ENCODE results near the gene DNPH1. TPM values are rescaled to one million over a fixed set of nuclear protein-coding genes. Genes with fewer than 3 reads are reported as not detected.

Gene DNPH1
- total and polyA plus RNA-seq, 9 donors, result 20.1 to 32.0 (median 27.1) TPM

DNA sequence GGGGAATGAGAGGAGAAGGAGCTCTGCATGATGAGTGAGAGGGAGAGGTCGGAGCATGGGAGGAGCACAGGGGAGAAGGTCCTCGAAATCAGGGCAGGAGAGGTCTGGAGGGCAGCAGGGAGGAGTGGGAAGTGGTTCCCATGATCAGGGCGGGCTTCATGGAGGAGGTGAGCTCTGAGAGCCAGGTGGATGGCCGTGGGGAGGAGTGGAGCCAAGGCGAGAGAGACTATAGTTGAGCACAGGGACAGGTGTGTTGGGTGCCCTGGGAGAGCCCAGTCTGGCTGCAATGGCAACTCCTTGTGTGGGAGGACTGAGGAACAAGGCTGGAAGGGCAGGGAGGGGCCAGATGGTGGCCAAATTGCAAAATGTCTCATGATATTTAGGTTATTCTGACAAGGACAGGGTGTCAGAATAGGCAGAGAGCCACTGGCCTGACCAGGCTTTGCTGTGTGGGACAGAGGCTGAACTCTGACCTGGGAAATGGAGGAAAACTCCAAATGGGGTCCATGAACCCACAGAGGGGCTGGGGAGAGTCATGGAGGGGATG lies 35.4 kb upstream of the DNPH1 start:
- H3K4me1 ChIP-seq (ENCODE audit: control insufficient read depth, insufficient read depth, low read length), result peaks cover 17% of the 10 kb centered on the region
- no peak for DNase-seq
- H3K9me3 ChIP-seq (replicated peaks; ENCODE audit: control insufficient read depth, low read depth, low read length), result no peaks in the 10 kb centered on the region
- H3K36me3 ChIP-seq (ENCODE audit: control insufficient read depth, insufficient read depth, low read length), result no peaks in the 10 kb centered on the region
- H3K4me3 ChIP-seq (ENCODE audit: low read length), result no peak overlapping the region
- WGBS (ENCODE audit: insufficient coverage), result 74% methylated on average over 5 of the region's 5 CpGs
- H3K27me3 ChIP-seq (ENCODE audit: control insufficient read depth, insufficient read depth, low read length), result peaks cover 7% of the 10 kb centered on the region
- H3K27ac ChIP-seq (ENCODE audit: low read length), result no peak overlapping the region

GRCh38 chr6:43263314-43264178 lies 34.3 kb upstream of the DNPH1 start:
- WGBS (ENCODE audit: insufficient coverage), result 41% methylated on average over 9 of the region's 12 CpGs
- Histone ChIP-seq H3K4me3 (ENCODE audit: low read length) (no peak overlapping the region), H3K4me1 (ENCODE audit: control insufficient read depth, insufficient read depth, low read length) (peaks cover 8% of the 10 kb centered on the region), H3K27me3 (ENCODE audit: control insufficient read depth, insufficient read depth, low read length) (no peaks in the 10 kb centered on the region), H3K27ac (ENCODE audit: low read length) (no peak overlapping the region), H3K9me3 (replicated peaks; ENCODE audit: control insufficient read depth, low read depth, low read length) (no peaks in the 10 kb centered on the region), H3K36me3 (ENCODE audit: control insufficient read depth, insufficient read depth, low read length) (no peaks in the 10 kb centered on the region)
- DNase-seq, result peak; percentile 70

DNA sequence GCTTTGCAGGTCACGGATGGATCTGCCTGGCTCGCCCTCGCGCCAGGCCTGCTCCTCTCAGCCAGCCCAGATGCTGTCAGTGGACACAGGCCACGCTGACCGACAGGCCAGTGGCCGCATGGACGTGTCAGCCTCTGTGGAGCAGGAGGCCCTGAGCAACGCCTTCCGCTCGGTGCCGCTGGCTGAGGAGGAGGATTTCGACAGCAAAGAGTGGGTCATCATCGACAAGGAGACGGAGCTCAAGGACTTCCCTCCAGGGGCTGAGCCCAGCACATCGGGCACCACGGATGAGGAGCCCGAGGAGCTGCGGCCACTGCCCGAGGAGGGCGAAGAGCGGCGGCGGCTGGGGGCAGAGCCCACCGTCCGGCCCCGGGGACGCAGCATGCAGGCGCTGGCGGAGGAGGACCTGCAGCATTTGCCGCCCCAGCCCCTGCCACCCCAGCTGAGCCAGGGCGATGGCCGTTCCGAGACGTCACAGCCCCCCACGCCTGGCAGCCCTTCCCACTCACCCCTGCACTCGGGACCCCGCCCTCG lies 33.6 kb upstream of the DNPH1 start:
- Histone ChIP-seq H3K4me3 (ENCODE audit: low read length) (no peak overlapping the region), H3K27ac (ENCODE audit: low read length) (no peak overlapping the region), H3K36me3 (ENCODE audit: control insufficient read depth, insufficient read depth, low read length) (no peaks in the 10 kb centered on the region), H3K4me1 (ENCODE audit: control insufficient read depth, insufficient read depth, low read length) (peaks cover under 1% of the 10 kb centered on the region), H3K27me3 (ENCODE audit: control insufficient read depth, insufficient read depth, low read length) (no peaks in the 10 kb centered on the region), H3K9me3 (replicated peaks; ENCODE audit: control insufficient read depth, low read depth, low read length) (no peaks in the 10 kb centered on the region)
- no peak for DNase-seq
- 90% methylated on average over 34 of the region's 39 CpGs for WGBS (ENCODE audit: insufficient coverage)

GRCh38 chr6:43262000-43262779 lies 32.9 kb upstream of the DNPH1 start:
- WGBS (ENCODE audit: insufficient coverage), result 69% methylated on average over 14 of the region's 14 CpGs
- DNase-seq, result no peak
- Histone ChIP-seq H3K27me3 (ENCODE audit: control insufficient read depth, insufficient read depth, low read length) (no peaks in the 10 kb centered on the region), H3K36me3 (ENCODE audit: control insufficient read depth, insufficient read depth, low read length) (no peaks in the 10 kb centered on the region), H3K9me3 (replicated peaks; ENCODE audit: control insufficient read depth, low read depth, low read length) (no peaks in the 10 kb centered on the region), H3K4me1 (ENCODE audit: control insufficient read depth, insufficient read depth, low read length) (no peaks in the 10 kb centered on the region), H3K4me3 (ENCODE audit: low read length) (no peak overlapping the region), H3K27ac (ENCODE audit: low read length) (no peak overlapping the region)

- H3K4me1 ChIP-seq (ENCODE audit: control insufficient read depth, insufficient read depth, low read length), result no peaks in the 10 kb centered on the region
- no peaks in the 10 kb centered on the region for H3K36me3 ChIP-seq (ENCODE audit: control insufficient read depth, insufficient read depth, low read length)
- no peak overlapping the region for H3K27ac ChIP-seq (ENCODE audit: low read length)
- DNase-seq, result no peak
- H3K9me3 ChIP-seq (replicated peaks; ENCODE audit: control insufficient read depth, low read depth, low read length), result no peaks in the 10 kb centered on the region
- no peak overlapping the region for H3K4me3 ChIP-seq (ENCODE audit: low read length)
- no CpG with 5 or more reads among the region's 5 CpGs for WGBS (ENCODE audit: insufficient coverage)
- H3K27me3 ChIP-seq (ENCODE audit: control insufficient read depth, insufficient read depth, low read length), result no peaks in the 10 kb centered on the region
These were observed 31.9 kb upstream of the DNPH1 start for GRCh38 chr6:43261198-43261597.

GRCh38 chr6:43260791-43261190 lies 31.5 kb upstream of the DNPH1 start:
- no peaks in the 10 kb centered on the region for H3K4me1 ChIP-seq (ENCODE audit: control insufficient read depth, insufficient read depth, low read length)

DNA sequence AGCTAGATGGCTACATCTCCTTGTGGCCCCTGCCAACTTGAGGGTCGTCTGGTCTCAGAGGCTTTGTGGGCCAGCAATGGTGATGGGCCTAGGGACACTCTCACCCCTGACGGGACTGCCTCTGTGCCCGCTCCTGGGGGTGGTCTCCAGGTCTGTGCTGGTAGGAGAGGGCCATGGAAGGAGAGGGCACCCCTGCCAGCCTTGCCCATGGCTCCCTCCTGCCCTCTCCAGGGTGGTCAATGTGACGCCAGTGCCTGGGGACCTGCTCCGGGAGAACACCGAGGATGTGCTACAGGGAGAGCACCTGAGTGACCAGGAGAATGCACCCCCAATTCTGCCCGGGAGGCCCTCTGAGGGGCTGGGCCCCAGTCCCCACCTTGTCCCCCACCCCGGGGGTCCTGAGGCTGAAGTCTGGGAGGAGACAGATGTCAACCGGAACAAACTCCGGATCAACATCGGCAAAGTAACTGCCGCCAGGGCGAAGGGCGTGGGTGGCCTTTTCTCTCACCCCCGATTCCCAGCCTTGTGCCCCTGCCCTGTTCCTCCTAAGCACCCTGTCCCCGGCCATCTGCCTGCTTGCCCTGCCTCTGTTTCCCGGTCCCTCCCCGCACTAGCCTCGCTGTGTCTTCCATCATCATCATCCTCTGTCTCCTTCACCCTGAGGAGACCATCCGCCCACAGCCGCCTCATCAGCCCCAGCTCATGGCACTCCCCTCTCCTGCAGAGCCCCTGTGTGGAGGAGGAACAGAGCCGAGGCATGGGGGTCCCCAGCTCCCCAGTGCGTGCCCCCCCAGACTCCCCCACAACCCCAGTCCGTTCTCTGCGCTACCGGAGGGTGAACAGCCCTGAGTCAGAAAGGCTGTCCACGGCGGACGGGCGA lies 29.8 kb upstream of the DNPH1 start:
- DNase-seq, result no peak

More at GRCh38 chr6:43260791-43261190, 31.5 kb upstream of the DNPH1 start:
- WGBS (ENCODE audit: insufficient coverage), result 82% methylated on average over 3 of the region's 4 CpGs
- Histone ChIP-seq H3K9me3 (replicated peaks; ENCODE audit: control insufficient read depth, low read depth, low read length) (no peaks in the 10 kb centered on the region), H3K4me3 (ENCODE audit: low read length) (no peak overlapping the region), H3K27me3 (ENCODE audit: control insufficient read depth, insufficient read depth, low read length) (no peaks in the 10 kb centered on the region), H3K36me3 (ENCODE audit: control insufficient read depth, insufficient read depth, low read length) (no peaks in the 10 kb centered on the region), H3K27ac (ENCODE audit: low read length) (no peak overlapping the region)
- DNase-seq, result no peak

DNA sequence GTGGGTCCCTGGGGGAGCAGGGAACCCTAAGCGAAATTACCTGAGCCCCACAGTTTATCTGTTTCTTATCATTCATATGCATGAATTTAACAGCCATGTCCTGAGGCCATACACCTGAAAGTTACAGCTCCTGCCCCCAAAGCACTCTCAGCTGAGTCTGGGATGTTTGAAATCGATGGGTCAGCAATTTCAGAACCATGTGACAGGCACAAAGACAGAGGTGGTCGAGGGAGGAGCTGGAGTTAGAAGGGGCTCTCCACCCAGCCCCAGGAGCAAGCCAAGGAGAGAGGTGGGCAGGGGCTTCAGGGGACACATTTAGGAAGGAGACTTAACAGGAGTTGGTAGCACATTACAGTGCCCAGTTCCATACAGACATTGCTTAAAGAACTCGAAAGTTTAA lies 28.9 kb upstream of the DNPH1 start:
- Histone ChIP-seq H3K36me3 (ENCODE audit: control insufficient read depth, insufficient read depth, low read length) (no peaks in the 10 kb centered on the region), H3K27me3 (ENCODE audit: control insufficient read depth, insufficient read depth, low read length) (peaks cover 2% of the 10 kb centered on the region), H3K4me1 (ENCODE audit: control insufficient read depth, insufficient read depth, low read length) (no peaks in the 10 kb centered on the region), H3K4me3 (ENCODE audit: low read length) (no peak overlapping the region), H3K27ac (ENCODE audit: low read length) (no peak overlapping the region), H3K9me3 (replicated peaks; ENCODE audit: control insufficient read depth, low read depth, low read length) (no peaks in the 10 kb centered on the region)
- no peak for DNase-seq
- 28% methylated on average over 2 of the region's 4 CpGs for WGBS (ENCODE audit: insufficient coverage)

More for the DNA sequence above, 29.8 kb upstream of the DNPH1 start:
- Histone ChIP-seq H3K4me3 (ENCODE audit: low read length) (no peak overlapping the region), H3K9me3 (replicated peaks; ENCODE audit: control insufficient read depth, low read depth, low read length) (no peaks in the 10 kb centered on the region), H3K4me1 (ENCODE audit: control insufficient read depth, insufficient read depth, low read length) (no peaks in the 10 kb centered on the region), H3K27me3 (ENCODE audit: control insufficient read depth, insufficient read depth, low read length) (no peaks in the 10 kb centered on the region), H3K27ac (ENCODE audit: low read length) (no peak overlapping the region), H3K36me3 (ENCODE audit: control insufficient read depth, insufficient read depth, low read length) (no peaks in the 10 kb centered on the region)
- WGBS (ENCODE audit: insufficient coverage), result 89% methylated on average over 17 of the region's 30 CpGs

GRCh38 chr6:43257367-43258145 lies 28.3 kb upstream of the DNPH1 start:
- no peak overlapping the region for H3K4me3 ChIP-seq (ENCODE audit: low read length)
- no peaks in the 10 kb centered on the region for H3K36me3 ChIP-seq (ENCODE audit: control insufficient read depth, insufficient read depth, low read length)
- H3K27ac ChIP-seq (ENCODE audit: low read length), result no peak overlapping the region
- WGBS (ENCODE audit: insufficient coverage), result 64% methylated on average over 8 of the region's 12 CpGs
- H3K9me3 ChIP-seq (replicated peaks; ENCODE audit: control insufficient read depth, low read depth, low read length), result no peaks in the 10 kb centered on the region
- no peaks in the 10 kb centered on the region for H3K4me1 ChIP-seq (ENCODE audit: control insufficient read depth, insufficient read depth, low read length)
- peaks cover 7% of the 10 kb centered on the region for H3K27me3 ChIP-seq (ENCODE audit: control insufficient read depth, insufficient read depth, low read length)
- DNase-seq, result no peak
